Measurements from ENCODE around the gene CD247.

The CD247 gene

GRCh38 chr1:167431261-167431908, 86.9 kb downstream of the CD247 start:
- no peak for TF ChIP-seq CTCF (IDR thresholded peaks at IDR 0.05; ENCODE audit: borderline replicate concordance, control extremely low read depth, extremely low read depth, insufficient read depth, missing control alignments)
- in situ Hi-C loops (cut with MboI; ENCODE audit: low sequenced_read_pairs, unreplicated experiment), result loop anchor here (25.0 kb wide), 1 partner anchor 519 kb away; no protein-coding TSS in a partner anchor
- peak; percentile 71 for DNase-seq (ENCODE audit: low spot score)

- DNase-seq (ENCODE audit: low spot score), result no peak
- in situ Hi-C loops (cut with MboI; ENCODE audit: low sequenced_read_pairs, unreplicated experiment), result loop anchor here (25.0 kb wide), 1 partner anchor 519 kb away; no protein-coding TSS in a partner anchor
- TF ChIP-seq CTCF (IDR thresholded peaks at IDR 0.05; ENCODE audit: borderline replicate concordance, control extremely low read depth, extremely low read depth, insufficient read depth, missing control alignments), result no peak
Observed at GRCh38 chr1:167430849-167431242, 87.5 kb downstream of the CD247 start.

- in situ Hi-C loops (cut with MboI; ENCODE audit: low sequenced_read_pairs, unreplicated experiment), result loop anchor here (25.0 kb wide), 1 partner anchor 518 kb away; no protein-coding TSS in a partner anchor
- DNase-seq (ENCODE audit: low spot score), result peak; percentile 39
- no peak for TF ChIP-seq CTCF (IDR thresholded peaks at IDR 0.05; ENCODE audit: borderline replicate concordance, control extremely low read depth, extremely low read depth, insufficient read depth, missing control alignments)
Observed at GRCh38 chr1:167430134-167430848, 88.0 kb downstream of the CD247 start.

- in situ Hi-C loops (cut with MboI; ENCODE audit: low sequenced_read_pairs, unreplicated experiment), result loop anchor here (25.0 kb wide), 1 partner anchor 517 kb away; no protein-coding TSS in a partner anchor
Observed at GRCh38 chr1:167429612-167430011, 88.7 kb downstream of the CD247 start.

GRCh38 chr1:167428395-167428794, 89.9 kb downstream of the CD247 start:
- in situ Hi-C loops (cut with MboI; ENCODE audit: low sequenced_read_pairs, unreplicated experiment), result loop anchor here (25.0 kb wide), 1 partner anchor 516 kb away; no protein-coding TSS in a partner anchor
- DNase-seq (ENCODE audit: low spot score), result no peak
- TF ChIP-seq CTCF (IDR thresholded peaks at IDR 0.05; ENCODE audit: borderline replicate concordance, control extremely low read depth, extremely low read depth, insufficient read depth, missing control alignments), result no peak

More at GRCh38 chr1:167429612-167430011, 88.7 kb downstream of the CD247 start:
- TF ChIP-seq CTCF (IDR thresholded peaks at IDR 0.05; ENCODE audit: borderline replicate concordance, control extremely low read depth, extremely low read depth, insufficient read depth, missing control alignments), result no peak
- peak; percentile 51 for DNase-seq (ENCODE audit: low spot score)

GRCh38 chr1:167427848-167428247, 90.5 kb downstream of the CD247 start:
- in situ Hi-C loops (cut with MboI; ENCODE audit: low sequenced_read_pairs, unreplicated experiment), result loop anchor here (25.0 kb wide), 1 partner anchor 516 kb away; no protein-coding TSS in a partner anchor
- DNase-seq (ENCODE audit: low spot score), result no peak
- TF ChIP-seq CTCF (IDR thresholded peaks at IDR 0.05; ENCODE audit: borderline replicate concordance, control extremely low read depth, extremely low read depth, insufficient read depth, missing control alignments), result no peak
